HEK293 (cell line): Measurements from ENCODE around the gene SYNCRIP.

ENCODE experiments used
- CTCF ChIA-PET: fragments of 350-600 bp; formaldehyde crosslinking; extraction: SDS; loops from one replicate; lab custom pipeline; 2021; ENCODE audit warnings: antibody characterized with exemption; lab: Yijun Ruan, JAX
- POLR2A ChIA-PET: fragments of 300-600 bp; formaldehyde crosslinking; extraction: SDS; loops from one replicate; lab custom pipeline; 2020; ENCODE audit warnings: antibody characterized with exemption, inconsistent platforms; lab: Yijun Ruan, JAX
- H3K27ac ChIP-seq: fragments of 200-500 bp; sonication (Bioruptor generic); 2 replicates; pipeline ENCODE4 v1.5.1; 2014; ENCODE audit warnings: low read depth, low read length, control low read depth, inconsistent platforms; ENCODE audit errors: extremely low read depth
- H3K36me3 ChIP-seq, 2 experiments: fragments of 200-500 bp in 1 of 2; sonication (Bioruptor generic) in 1 of 2; 1 replicate in 1 of 2; 2 replicates in 1 of 2; pipeline ENCODE4 v1.5.1; 2014 to 2017; ENCODE audit warnings: inconsistent platforms in 2 of 2, low read length in 2 of 2; ENCODE audit not compliant: control insufficient read depth in 2 of 2, insufficient read depth in 1 of 2
- H3K4me1 ChIP-seq: fragments of 200-500 bp; sonication (Bioruptor generic); 2 replicates; pipeline ENCODE4 v1.5.1; 2014; ENCODE audit warnings: mild to moderate bottlenecking, low read length, inconsistent platforms; ENCODE audit not compliant: control insufficient read depth, insufficient read depth
- H3K4me3 ChIP-seq: 2 replicates; pipeline ENCODE4 v1.5.1; 2011; ENCODE audit warnings: low read depth, mild to moderate bottlenecking, control low read depth, low read length, moderate library complexity
- H3K9me3 ChIP-seq: fragments of 200-500 bp; sonication (Bioruptor generic); 2 replicates; pipeline ENCODE4 v1.5.1; 2014; ENCODE audit warnings: low read depth, low read length, inconsistent platforms; ENCODE audit not compliant: control insufficient read depth, insufficient read depth
- ATF2 ChIP-seq: fragments of 450-650 bp; formaldehyde crosslinking; IDR thresholded peaks from 2 replicates; pipeline ENCODE4 v1.5.1; 2016; ENCODE audit warnings: missing biosample characterization, missing genetic modification characterization, low read depth
- CTCF ChIP-seq: fragments of 450-650 bp; formaldehyde crosslinking; IDR thresholded peaks from 2 replicates; pipeline ENCODE4 v1.5.1; 2016; ENCODE audit warnings: missing biosample characterization, missing genetic modification characterization
- GLI2 ChIP-seq: fragments of 450-650 bp; formaldehyde crosslinking; IDR thresholded peaks from 2 replicates; pipeline ENCODE4; 2017; ENCODE audit warnings: missing biosample characterization, missing genetic modification characterization, low read depth, borderline replicate concordance
- HOXC10 ChIP-seq: sonication (generic); formaldehyde crosslinking; IDR thresholded peaks from 2 replicates; pipeline ENCODE4 v1.8.1; 2023; ENCODE audit warnings: mild to moderate bottlenecking, missing genetic modification reagents
- KLF16 ChIP-seq: fragments of 450-650 bp; formaldehyde crosslinking; IDR thresholded peaks from 2 replicates; pipeline ENCODE4 v1.5.1; 2017; ENCODE audit warnings: missing biosample characterization, missing genetic modification characterization
- MZF1 ChIP-seq: fragments of 450-650 bp; formaldehyde crosslinking; IDR thresholded peaks from 2 replicates; pipeline ENCODE4 v1.5.1; 2017; ENCODE audit warnings: missing biosample characterization, missing genetic modification characterization, borderline replicate concordance
- RBAK ChIP-seq: fragments of 450-650 bp; formaldehyde crosslinking; IDR thresholded peaks from 2 replicates; pipeline ENCODE4 v1.5.1; 2016; ENCODE audit warnings: missing biosample characterization, missing genetic modification characterization
- SALL2 ChIP-seq: fragments of 450-650 bp; formaldehyde crosslinking; IDR thresholded peaks from 2 replicates; pipeline ENCODE4 v1.5.0; 2017; ENCODE audit warnings: missing biosample characterization, mild to moderate bottlenecking, missing genetic modification characterization, borderline replicate concordance
- SCRT1 ChIP-seq: fragments of 450-650 bp; formaldehyde crosslinking; IDR thresholded peaks from 2 replicates; pipeline ENCODE4 v1.5.1; 2016; ENCODE audit warnings: missing biosample characterization, missing genetic modification characterization, borderline replicate concordance
- TCF7L2 ChIP-seq: IDR thresholded peaks from 2 replicates; pipeline ENCODE4 v1.6.1; 2011; ENCODE audit warnings: low read depth, mild to moderate bottlenecking, inconsistent platforms, low read length, moderate library complexity, borderline replicate concordance
- YY1 ChIP-seq: fragments of 450-650 bp; formaldehyde crosslinking; IDR thresholded peaks from 2 replicates; pipeline ENCODE4 v1.5.1; 2018; ENCODE audit warnings: missing biosample characterization, missing genetic modification characterization
- ZNF146 ChIP-seq: fragments of 450-650 bp; formaldehyde crosslinking; IDR thresholded peaks from 2 replicates; pipeline ENCODE4 v1.5.1; 2016; ENCODE audit warnings: missing biosample characterization, missing genetic modification characterization
- ZNF157 ChIP-seq: fragments of 450-650 bp; formaldehyde crosslinking; IDR thresholded peaks from 2 replicates; pipeline ENCODE4 v1.5.1; 2016; ENCODE audit warnings: missing biosample characterization, missing genetic modification characterization
- ZNF221 ChIP-seq: fragments of 450-650 bp; formaldehyde crosslinking; IDR thresholded peaks from 2 replicates; pipeline ENCODE4 v1.5.1; 2017; ENCODE audit warnings: missing biosample characterization, missing genetic modification characterization, borderline replicate concordance
- ZNF248 ChIP-seq: fragments of 450-650 bp; formaldehyde crosslinking; IDR thresholded peaks from 2 replicates; pipeline ENCODE4 v1.5.1; 2017; ENCODE audit warnings: missing biosample characterization, missing genetic modification characterization
- ZNF274 ChIP-seq, 2 experiments: fragments of 200-500 bp in 1 of 2; fragments of 450-650 bp in 1 of 2; sonication (Bioruptor generic) in 1 of 2; formaldehyde crosslinking in 1 of 2; IDR thresholded peaks; 2 replicates each; pipeline versions ENCODE4 v1.5.1 to v1.6.1; 2014 to 2016; ENCODE audit warnings: borderline replicate concordance in 1 of 2, inconsistent platforms in 1 of 2, low read length in 1 of 2, missing biosample characterization in 1 of 2, missing genetic modification characterization in 1 of 2
- ZNF324 ChIP-seq: fragments of 450-650 bp; formaldehyde crosslinking; IDR thresholded peaks from 2 replicates; pipeline ENCODE4 v1.5.1; 2016; ENCODE audit warnings: missing biosample characterization, missing genetic modification characterization
- ZNF335 ChIP-seq: fragments of 450-650 bp; formaldehyde crosslinking; conservative IDR thresholded peaks from 2 replicates; pipeline ENCODE4 v1.5.1; 2016; ENCODE audit warnings: missing biosample characterization, missing genetic modification characterization
- ZNF426 ChIP-seq: fragments of 450-650 bp; formaldehyde crosslinking; IDR thresholded peaks from 2 replicates; pipeline ENCODE4 v1.5.1; 2017; ENCODE audit warnings: missing biosample characterization, missing genetic modification characterization, mild to moderate bottlenecking, inconsistent platforms, moderate library complexity
- ZNF510 ChIP-seq: fragments of 450-650 bp; formaldehyde crosslinking; IDR thresholded peaks from 2 replicates; pipeline ENCODE4 v1.5.1; 2018; ENCODE audit warnings: mild to moderate bottlenecking, missing genetic modification characterization, missing biosample characterization; ENCODE audit not compliant: insufficient replicate concordance
- ZNF521 ChIP-seq: fragments of 450-650 bp; formaldehyde crosslinking; IDR thresholded peaks from 2 replicates; pipeline ENCODE4 v1.5.1; 2017; ENCODE audit warnings: missing biosample characterization, mild to moderate bottlenecking, missing genetic modification characterization
- ZNF571 ChIP-seq: fragments of 450-650 bp; formaldehyde crosslinking; IDR thresholded peaks from 2 replicates; pipeline ENCODE4 v1.5.0; 2017; ENCODE audit warnings: missing biosample characterization, missing genetic modification characterization
- ZNF580 ChIP-seq: fragments of 450-650 bp; formaldehyde crosslinking; IDR thresholded peaks from 2 replicates; pipeline ENCODE4 v1.5.1; 2016; ENCODE audit warnings: missing biosample characterization, missing genetic modification characterization
- ZNF610 ChIP-seq: fragments of 450-650 bp; formaldehyde crosslinking; IDR thresholded peaks from 2 replicates; pipeline ENCODE4 v1.5.1; 2016; ENCODE audit warnings: missing biosample characterization, missing genetic modification characterization, borderline replicate concordance
- ZNF664 ChIP-seq: fragments of 450-650 bp; formaldehyde crosslinking; IDR thresholded peaks from 2 replicates; pipeline ENCODE4 v1.5.1; 2016; ENCODE audit warnings: missing biosample characterization, missing genetic modification characterization
- ZNF677 ChIP-seq: fragments of 450-650 bp; IDR thresholded peaks from 2 replicates; pipeline ENCODE4 v1.5.0; 2018; ENCODE audit warnings: missing biosample characterization, mild to moderate bottlenecking, missing genetic modification characterization, moderate library complexity
- ZNF692 ChIP-seq: fragments of 450-650 bp; formaldehyde crosslinking; IDR thresholded peaks from 2 replicates; pipeline ENCODE4 v1.5.1; 2016; ENCODE audit warnings: missing biosample characterization, missing genetic modification characterization
- ZNF843 ChIP-seq: fragments of 450-650 bp; formaldehyde crosslinking; IDR thresholded peaks from 2 replicates; pipeline ENCODE4 v1.5.1; 2016; ENCODE audit warnings: missing biosample characterization, missing genetic modification characterization
- TF ChIP-seq, protein P1 (sequence below): fragments of 450-650 bp; formaldehyde crosslinking; IDR thresholded peaks from 2 replicates; pipeline ENCODE4 v1.5.1; 2016; ENCODE audit warnings: missing biosample characterization, missing genetic modification characterization

The SYNCRIP gene

DNA sequence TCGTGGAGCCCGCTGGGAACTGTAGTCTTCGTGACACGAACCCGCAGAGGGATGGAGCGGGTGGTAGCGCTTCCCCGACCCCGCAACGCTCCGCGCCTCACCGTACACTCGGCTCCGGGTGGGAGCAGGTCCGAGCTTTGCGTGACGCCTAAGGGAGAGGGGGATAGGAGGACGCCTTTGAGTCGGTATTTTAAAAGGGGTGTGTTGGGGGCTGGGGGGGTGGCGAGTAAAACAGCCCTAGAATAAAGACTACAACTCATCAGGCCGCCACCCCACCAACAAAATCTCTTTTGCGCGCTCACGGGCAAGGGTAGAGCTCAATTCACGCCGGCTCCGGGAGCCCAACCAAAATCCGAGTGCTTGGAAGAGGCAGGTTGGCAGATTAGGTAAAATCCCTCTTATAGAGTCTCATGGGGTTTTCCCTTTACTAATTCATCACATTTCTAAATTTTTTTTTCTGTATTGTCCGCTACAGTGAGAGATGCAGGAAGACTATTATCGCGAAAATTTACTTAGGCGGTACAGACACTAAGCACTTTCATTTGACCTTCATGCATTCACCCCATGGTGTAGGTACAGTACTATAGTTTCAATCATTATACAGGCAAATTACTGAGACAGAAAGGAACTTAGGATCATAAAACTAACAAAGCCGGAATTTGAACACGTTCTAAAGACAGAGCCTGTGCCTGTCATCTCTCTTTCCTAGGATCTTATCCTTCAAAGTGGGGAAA is 48.3 kb downstream of the SYNCRIP start (continued):
- TF ChIP-seq ZNF274 (IDR thresholded peaks at IDR 0.05; ENCODE audit: low read length) (no peak), ZNF274 (tag by site-specific recombination; IDR thresholded peaks at IDR 0.05; ENCODE audit: borderline replicate concordance) (no peak), ZNF146 (tag by site-specific recombination) (no peak), ZNF221 (tag by site-specific recombination) (no peak), RBAK (tag by site-specific recombination) (no peak), GLI2 (tag by site-specific recombination) (no peak), ZNF426 (tag by site-specific recombination) (0 out of 2 replicates have a peak, but pooled peaks have one; percentile 10), ZNF324 (no peak; the same call in 1 of the 2 replicates), CTCF (tag by site-specific recombination) (no peak), HOXC10 (CRISPR knock-in tag) (no peak), ZNF571 (tag by site-specific recombination) (no peak), ZNF664 (tag by site-specific recombination) (no peak), ZNF521 (tag by site-specific recombination) (no peak), ZNF157 (no peak)
- TF ChIP-seq, protein P1, sequence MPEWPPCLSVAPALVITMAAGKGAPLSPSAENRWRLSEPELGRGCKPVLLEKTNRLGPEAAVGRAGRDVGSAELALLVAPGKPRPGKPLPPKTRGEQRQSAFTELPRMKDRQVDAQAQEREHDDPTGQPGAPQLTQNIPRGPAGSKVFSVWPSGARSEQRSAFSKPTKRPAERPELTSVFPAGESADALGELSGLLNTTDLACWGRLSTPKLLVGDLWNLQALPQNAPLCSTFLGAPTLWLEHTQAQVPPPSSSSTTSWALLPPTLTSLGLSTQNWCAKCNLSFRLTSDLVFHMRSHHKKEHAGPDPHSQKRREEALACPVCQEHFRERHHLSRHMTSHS (tag by site-specific recombination): no peak

- ChIA-PET CTCF (interaction anchor here (0.6 to 1.2 kb wide), 2 partner anchors 24 to 56 kb away, joined by 3 read pairs; no protein-coding TSS in a partner anchor), POLR2A (interaction anchor here (0.7 to 6.9 kb wide), 6 partner anchors 24 to 144 kb away, joined by 3 to 83 read pairs (median 4); partner anchors contain the start of genes NT5E and SYNCRIP)
- Histone ChIP-seq H3K36me3 (peaks cover 4 to 5% of the 10 kb centered on the region in 2 experiments; a peak in 2 of 3 replicates), H3K4me3 (peak within 1 kb of the TSS; percentile 91), H3K4me1 (no peaks in the 10 kb centered on the region), H3K9me3 (no peaks in the 10 kb centered on the region), H3K27ac (peak within 1 kb of the TSS; percentile 74)
- TF ChIP-seq YY1 (peak; percentile 67), SALL2 (no peak), ZNF580 (tag by site-specific recombination) (no peak; the same call in 1 of the 2 replicates), ZNF843 (tag by site-specific recombination) (peak; percentile 38; the same call in 1 of the 2 replicates), TCF7L2 (no peak), ATF2 (tag by site-specific recombination) (0 out of 2 replicates have a peak, but pooled peaks have one; percentile 8), ZNF335 (tag by site-specific recombination) (peak; percentile 97), ZNF677 (tag by site-specific recombination) (no peak), ZNF324 (peak; percentile 18; the same call in 1 of the 2 replicates), ZNF692 (tag by site-specific recombination) (peak; percentile 94), ZNF248 (tag by site-specific recombination) (no peak), ZNF510 (tag by site-specific recombination) (no peak), ZNF610 (peak; percentile 94), MZF1 (tag by site-specific recombination) (no peak; the same call in 1 of the 2 replicates), SCRT1 (tag by site-specific recombination) (no peak), KLF16 (tag by site-specific recombination) (peak; percentile 69; the same call in 1 of the 2 replicates)
Observed at GRCh38 chr6:85593438-85594196, 49.1 kb downstream of the SYNCRIP start, which contains the start of gene SNX14. Gene SNX14, minus strand, starts transcription at chr6:85593858. Its CDS starts 140 bp downstream, at chr6:85593718.
